NCI-H524 treated with DMSO at 0.1 percent for 48 hours (cell line): ENCODE measurements around the gene CHAF1B.
"Not testable (repeated sequence)": the region's sequence is repeated elsewhere in the genome, so short reads cannot be mapped to it uniquely, and the experiment has no call there.

ENCODE experiments used
- DNase-seq: peaks from one replicate; lab custom pipeline; 2025; lab: John Stamatoyannopoulos, UW

CHAF1B gene

DNA sequence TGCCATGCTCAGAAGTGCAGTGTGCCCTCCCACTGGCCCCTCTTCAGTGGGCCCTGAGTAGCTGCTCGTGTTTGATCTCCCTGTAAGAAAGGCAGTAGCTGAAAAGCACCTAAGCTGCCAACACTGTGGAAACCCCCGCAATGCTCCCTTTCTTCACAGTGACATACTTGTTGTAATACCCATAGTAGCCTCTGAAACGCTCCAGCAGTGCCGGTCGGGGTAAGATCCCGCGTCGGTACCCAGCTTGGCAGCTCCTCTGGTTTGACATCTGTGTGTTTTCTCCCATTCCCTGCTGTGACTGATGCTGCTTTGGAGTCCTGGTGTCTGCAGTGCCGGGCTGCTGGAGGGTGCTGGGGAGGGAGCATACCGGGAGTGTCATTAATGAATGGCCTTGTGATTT lies 3.6 kb downstream of the CHAF1B start:
- no peak for DNase-seq

DNA sequence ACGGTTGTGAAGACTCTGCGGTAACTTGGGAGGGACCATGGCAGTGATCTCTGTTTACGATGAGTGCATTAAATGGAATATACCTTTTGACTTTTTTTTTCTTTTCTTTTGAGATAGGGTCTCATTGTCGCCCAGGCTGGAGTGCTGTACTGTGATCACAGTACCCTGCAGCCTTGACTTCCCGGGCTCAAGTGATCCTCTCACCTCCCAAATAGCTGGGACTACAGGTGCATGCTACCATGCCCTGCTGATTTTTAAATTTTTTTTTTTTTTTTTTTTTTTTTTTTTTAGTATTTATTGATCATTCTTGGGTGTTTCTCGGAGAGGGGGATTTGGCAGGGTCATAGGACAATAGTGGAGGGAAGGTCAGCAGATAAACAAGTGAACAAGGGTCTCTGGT lies 6.5 kb downstream of the CHAF1B start:
- DNase-seq, result not testable (repeated sequence)

DNA sequence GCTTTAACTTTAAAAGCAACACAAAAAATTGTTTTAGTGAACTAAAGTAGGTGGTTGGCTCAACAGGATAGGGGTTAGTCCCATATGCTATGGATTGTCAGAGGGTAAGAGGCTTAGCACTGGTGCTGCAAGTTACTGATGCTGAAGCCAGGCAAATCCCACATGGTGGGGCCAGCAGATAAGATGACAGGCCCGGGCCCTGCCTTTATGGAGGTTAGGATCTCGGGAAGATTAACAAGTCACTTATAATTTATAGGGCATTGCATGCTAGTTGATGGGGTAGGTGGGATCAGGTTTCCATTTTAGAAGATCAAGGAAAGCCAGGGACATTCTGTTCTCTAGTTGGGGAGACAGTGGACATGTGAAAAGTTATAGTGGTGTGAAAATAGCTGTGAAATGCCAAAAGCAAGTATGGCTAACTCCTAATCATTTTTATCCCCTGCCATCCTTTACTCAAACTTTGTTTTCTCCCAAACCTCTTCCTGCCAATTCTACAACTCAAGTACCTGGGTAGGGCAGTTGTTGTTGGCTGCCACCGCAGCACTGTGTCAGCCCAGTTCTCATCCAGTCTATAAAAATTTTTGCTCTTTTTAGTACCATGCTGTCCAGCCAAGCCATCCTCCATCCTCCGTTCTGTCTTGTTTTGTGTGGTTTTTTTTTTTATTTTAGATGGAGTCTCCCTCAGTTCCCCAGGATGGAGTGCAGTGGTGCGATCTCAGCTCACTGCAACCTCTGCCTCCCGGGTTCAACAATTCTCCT lies 10.3 kb downstream of the CHAF1B start:
- DNase-seq, result peak; percentile 15

DNA sequence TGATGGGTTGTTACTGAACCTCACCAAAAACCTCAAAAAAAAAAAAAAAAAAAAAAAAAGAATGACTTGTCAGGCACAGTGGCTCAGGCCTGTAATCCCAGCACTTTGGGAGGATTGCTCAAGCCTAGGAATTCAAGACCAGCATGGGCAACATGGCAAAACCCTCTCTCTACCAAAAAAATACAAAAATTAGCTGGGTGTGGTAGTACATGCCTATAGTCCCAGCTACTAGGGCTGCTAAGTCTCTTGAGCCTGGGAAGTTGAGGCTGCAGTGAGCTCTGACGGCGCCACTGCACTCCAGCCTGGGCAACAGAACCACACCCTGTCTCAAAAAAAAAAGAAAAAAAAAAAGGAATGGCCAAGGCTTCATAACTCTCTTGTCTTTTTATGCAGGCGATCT lies 11.1 kb downstream of the CHAF1B start:
- no peak for DNase-seq

DNA sequence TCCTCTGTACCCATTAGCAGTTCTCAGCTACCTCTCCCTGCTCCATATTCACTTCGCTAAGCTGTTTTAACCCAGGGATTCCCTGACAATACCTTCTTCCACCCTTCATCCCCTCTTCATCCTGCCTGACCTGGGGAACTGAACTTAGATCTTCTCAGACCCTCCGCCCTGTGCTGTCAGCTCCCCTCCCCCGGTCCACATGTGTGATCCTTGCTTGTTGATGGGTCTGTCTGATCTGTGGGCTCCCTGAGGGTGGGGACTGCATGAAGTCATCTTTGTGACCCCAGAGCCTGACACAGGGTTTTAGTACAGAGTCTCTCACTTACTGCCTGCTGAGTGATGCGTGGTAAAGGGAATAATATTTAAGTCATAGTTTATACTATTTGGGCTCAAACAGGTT lies 11.8 kb downstream of the CHAF1B start:
- no peak for DNase-seq

DNA sequence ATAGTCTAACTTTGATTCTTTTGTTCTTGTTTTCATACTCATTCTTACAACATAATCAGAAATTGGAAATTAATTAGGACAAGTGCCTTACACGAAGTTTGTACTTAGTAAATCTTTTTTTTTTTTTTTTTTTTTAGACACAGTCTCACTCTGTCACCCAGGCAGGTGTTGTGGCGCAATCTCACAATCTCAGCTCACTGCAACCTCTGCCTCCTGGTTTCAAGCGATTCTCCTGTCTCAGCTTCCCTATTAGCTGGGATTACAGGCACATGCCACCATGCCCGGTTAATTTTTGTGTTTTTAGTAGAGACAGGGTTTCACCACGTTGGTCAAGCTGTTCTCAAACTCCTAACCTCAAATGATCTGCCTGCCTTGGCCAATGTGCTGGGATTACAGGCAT lies 12.4 kb downstream of the CHAF1B start:
- DNase-seq, result no peak

DNA sequence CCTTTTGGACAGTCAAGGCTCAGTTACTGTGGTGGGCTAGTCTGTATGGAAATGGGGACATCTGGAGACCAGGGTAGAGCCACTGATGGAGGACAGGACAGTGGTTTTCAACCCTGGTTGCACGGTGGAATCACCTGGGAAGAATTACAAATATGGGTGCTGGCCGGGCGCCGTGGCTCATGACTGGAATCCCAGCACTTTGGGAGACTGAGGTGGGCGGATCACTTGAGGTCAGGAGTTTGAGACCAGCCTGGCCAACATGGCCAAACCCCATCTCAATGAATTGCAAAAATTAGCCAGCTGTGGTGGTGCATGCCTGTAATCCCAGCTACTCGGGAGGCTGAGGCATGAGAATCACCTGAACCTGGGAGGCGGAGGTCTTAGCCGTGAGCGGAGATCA lies 14.5 kb downstream of the CHAF1B start:
- DNase-seq, result not testable (repeated sequence)

DNA sequence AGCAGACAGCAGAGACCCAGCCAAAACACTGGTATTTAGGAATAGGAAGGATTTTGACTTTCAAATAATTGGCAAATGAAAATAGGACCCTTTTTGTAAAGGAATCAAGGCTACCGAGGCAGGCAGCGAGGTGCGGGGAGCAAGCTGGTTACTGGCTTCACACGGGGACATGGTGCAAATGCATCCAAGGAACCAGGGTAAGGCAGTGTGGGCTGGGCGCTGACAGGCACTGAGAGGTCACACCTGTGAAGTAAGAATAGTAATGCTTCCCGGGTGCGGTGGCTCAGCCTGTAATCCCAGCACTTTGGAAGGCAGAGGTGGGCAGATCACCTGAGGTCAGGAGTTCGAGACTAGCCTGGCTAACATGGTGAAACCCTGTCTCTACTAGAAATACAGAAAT lies 15.5 kb downstream of the CHAF1B start:
- DNase-seq, result no peak

DNA sequence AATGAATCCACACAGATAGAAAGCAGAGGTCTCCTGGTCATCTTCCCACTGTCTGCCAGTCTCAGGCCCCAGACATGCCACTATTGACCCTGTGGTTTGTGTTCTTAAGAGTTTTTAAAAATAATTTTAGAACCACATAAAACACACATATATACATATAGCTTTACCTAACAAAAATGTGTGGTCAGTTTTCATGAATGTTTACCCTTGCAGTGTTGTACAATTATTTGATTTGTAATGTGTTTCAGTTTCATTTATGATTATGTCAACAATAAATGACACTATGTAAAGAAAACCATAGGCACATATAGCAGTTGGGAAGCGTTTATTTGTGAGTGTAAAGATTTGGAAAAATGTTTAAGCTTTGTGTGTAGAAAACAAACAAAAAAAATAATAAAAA lies 17.1 kb downstream of the CHAF1B start:
- no peak for DNase-seq

DNA sequence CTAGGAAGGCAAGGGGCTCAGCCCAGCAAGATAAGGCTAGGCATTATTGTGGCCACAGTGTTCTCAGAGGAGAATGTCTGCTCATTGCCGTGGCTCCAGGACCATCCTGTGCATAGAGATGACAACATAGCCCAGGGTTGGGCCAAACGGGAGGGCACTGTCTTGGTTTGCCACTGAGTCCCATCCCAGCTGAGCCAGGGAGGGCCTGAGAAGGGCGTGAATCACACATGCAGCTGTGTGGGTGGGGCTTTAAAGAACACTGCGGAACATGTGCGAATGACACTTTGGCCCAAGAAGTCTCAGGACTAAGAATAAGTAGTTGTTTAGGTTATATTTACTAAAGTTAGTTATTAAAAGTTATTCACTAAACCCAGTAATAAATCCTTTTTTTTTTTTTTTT lies 18.5 kb downstream of the CHAF1B start:
- DNase-seq, result no peak

DNA sequence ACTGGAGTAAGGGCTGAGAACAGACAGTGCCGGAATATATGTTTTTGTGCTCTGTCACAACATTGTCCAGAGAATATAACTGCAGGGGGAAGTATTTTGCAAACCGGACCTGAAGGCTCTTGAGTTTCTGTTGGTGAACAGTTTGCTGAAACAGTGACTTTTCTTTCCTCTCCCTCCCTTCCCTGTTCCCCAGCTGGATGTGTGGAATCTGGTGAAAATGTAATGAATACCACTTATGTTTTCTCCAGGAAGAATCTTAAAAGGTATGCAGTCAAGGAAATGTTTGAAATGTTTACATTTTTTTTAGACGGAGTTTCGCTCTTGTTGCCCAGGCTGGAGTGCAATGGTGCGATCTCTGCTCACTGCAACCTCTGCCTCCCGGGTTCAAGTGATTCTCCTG lies 23.4 kb downstream of the CHAF1B start:
- DNase-seq, result no peak

DNA sequence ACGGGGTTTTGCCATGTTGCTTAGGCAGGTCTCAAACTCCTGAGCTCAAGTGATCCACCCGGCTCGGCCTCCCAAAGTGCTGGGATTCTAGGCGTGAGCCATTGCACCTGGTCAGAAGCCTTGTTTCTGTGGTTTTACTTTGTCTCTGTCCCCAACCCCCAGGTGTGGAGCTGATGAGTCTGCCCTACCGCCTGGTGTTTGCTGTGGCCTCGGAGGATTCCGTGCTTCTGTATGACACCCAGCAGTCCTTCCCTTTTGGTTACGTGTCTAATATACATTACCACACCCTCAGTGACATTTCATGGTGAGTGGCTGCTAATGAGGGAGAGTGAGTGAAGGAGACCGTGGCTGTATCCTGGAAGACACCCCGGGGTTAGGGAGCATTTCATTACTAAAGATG lies 26.1 kb downstream of the CHAF1B start:
- DNase-seq, result no peak

DNA sequence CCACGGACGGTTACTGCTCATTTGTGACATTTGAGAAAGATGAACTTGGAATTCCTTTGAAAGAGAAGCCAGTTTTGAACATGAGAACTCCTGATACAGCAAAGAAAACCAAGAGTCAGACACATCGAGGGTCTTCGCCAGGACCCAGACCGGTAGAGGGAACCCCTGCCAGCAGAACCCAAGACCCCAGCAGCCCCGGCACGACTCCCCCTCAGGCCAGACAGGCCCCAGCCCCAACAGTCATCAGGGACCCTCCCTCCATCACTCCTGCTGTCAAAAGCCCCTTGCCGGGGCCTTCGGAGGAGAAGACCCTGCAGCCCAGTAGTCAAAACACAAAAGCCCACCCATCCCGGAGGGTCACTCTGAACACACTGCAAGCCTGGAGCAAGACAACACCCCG lies 27.7 kb downstream of the CHAF1B start:
- no peak for DNase-seq

DNA sequence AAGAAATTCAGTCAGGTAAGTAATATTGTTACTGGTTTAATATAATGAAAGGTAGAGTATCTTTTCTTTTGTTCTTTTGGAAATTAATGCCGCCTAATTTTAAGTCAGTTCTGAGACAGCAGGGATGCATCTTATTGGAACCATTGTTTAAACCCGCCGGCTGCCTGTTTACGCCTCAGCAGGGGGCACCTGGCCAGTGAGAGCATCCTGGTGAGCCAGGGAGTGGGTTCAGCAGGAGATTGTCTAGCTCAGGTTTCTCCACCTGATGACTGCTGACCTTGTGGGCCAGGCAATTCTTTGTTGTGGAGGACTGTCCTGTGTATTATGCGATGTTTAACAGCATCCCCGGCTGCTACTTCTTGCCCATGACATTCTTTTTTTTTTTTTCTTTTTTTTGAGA lies 30.2 kb downstream of the CHAF1B start:
- no peak for DNase-seq

DNA sequence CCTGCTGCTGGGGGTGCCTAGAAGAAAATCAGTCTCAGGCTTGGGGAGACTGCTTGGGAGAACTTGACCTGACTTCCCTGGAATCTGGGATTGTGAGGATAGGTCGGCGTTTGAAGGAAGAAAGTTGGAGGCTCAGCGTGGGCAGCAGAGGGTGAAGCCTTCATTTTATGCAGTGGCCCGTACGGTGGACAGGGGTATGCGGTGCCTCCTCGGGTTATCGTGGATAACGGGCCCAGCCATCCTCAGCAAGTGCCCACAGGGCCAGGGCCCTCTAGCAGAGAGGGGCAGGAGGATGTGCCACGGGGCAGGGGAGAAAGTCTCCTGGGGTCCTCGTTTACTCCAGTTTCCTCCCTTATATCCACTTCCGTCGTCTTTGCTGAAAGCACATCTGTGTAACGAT lies 34.0 kb downstream of the CHAF1B start:
- DNase-seq, result no peak

DNA sequence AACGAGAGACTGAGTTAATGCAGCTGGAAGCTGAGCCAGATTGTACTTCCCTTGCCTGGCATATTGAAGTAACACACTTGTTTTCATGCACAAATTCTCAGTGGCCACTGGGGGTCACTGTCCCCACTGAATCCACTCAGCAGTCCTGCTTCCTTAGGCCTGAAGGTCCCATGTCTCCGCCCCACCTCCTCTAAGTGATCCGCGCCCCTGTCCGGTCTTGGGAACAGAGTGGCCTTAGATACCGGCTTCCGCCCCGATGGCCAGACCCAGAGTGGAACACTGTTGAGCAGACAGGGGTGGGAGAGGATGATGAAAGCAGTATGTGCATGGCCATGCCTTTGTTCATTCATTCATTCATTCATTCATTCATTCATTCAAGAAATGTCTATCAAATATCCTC lies 34.8 kb downstream of the CHAF1B start:
- DNase-seq, result peak; percentile 45

DNA sequence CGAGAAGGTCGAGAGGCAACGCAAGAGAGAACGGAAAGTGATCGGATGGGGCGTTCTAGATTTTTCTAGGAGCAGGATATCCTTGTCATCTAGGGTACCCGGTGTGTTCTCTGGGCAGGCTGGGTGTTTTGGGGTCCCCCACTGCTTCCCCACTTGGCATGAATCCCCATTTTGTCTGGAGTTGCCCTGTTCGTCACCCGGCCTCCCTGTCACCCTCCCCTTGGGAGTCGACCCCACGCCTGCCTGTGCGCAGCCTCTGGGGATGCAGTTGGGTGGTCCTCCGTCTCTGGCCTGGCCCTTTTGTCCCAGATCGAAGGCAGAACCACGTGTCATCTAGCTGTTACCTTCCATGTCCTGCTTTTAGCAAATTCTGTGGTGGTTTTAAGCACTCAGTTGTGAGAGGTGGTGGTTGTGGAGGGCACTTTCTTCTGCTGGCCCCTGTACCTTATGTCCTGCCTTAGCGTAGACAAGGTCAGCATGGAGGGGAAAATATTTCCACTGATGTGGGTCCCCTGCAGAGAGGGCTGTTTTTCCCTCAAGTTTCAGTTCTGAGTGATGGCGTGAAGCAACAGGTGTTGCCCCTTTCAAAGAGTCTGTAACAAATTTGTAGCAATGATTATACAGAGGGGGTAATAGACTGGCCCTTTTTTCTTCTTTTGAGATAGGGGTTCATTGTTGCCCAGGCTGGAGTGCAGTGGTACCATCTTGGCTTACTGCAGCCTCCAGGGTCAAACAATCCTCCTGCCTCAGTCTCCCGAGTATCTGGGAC lies 35.6 kb downstream of the CHAF1B start:
- no peak for DNase-seq

DNA sequence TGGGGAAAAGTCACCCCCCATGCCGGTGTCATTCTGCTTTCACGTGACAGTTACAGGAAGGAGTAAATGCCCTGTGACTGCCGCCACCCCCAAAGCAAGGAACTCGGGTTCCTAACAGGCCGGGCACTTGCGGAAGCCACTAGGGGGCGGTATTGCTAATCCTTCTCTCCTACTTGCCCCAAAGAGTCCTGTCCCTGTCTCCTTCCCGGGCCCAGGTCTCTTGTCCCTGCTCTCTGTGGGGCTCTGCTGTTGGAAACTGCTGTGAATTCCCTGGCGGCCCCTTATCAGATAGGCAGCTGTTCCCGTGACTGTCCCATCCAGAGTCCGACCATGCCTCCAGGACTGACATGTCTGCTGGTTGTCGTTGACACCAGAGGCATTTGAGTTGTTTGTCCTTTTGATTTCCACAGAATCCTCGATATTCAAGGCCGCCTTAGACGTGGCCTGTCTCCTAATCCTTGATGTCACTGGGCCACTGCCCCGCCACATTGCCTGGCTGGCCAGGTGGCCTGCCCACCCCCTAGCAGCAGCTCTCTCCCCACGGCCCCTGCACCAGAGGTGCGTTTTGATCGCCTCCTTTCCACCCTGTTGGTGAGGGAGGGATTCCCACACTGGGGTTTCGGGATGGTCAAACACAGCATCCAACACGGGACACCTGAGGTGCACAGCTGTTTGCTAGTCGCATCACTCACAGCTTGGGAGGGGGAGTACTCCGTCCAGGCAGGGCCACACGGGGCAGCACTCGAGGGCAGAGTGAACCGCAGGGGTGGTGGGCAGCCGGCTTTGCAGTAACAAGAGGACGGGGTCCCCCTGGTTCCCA lies 37.3 kb downstream of the CHAF1B start:
- no peak for DNase-seq

DNA sequence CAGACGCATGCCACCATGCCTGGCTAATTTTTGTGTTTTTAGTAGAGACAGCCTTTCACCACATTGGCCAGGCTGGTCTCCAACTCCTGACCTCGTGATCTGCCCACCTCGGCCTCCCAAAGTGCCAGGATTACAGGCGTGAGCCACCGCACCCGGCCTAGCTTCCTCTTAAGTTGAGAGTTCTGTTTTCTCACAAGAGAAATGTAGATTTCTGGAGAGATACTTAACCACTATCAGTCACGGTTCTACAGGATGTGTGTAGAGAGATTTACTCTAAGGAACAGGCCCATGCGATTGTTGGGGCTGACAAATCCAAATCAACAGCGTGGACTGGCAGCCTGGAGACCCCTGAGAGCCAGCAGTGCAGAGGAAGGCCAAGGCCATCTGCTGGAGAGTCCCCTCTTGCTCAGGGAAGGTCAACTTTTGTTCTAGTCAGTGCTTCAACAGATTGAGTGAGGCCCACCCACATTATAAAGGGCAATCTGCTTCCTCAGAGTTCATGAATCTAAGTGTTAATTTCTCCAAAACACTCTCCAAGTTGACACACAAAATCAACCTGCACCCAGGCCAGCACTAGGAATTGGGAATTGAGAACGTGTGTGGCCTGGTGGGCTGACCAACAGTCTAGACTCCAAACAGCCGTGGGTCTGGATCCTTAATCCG lies 38.7 kb downstream of the CHAF1B start:
- no peak for DNase-seq

DNA sequence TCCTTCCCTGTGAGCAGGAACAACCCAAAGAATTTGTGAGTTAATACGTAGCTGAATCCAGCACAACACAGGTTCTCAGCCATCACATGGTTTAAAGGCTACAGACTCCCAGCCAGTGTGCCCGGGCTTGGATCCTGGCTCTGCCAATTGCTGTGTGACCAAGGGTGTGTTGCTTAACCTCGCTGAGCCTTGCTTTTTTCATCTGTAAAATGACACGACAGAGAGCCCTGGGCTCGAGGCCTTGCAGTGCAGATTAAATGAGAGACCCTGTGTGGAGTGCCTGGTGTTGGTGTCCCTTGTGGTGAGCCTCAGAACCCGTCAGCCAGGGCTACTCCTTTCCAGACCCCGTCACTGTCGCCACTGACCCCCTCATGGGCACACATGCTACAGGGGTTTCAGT lies 39.4 kb downstream of the CHAF1B start:
- DNase-seq, result no peak

DNA sequence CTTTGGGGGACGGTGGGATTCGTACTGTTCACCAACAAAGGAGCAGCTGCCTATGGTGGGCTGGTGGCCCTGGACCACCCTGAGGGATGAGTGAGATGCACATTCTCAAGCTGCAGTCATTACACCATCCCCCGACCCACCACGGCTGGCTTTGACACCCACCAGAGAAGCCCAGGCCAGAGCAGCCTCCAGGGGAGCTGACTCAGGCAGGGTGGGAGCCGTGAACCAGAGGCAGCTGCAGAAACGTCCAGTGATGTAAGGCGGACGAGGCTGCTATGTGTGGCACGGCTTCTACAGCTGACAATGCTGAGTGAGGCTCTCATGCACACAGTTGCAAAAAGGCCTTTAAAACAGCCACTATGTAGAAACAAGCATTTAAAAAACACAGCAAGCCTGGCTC lies 40.1 kb downstream of the CHAF1B start:
- DNase-seq, result no peak

DNA sequence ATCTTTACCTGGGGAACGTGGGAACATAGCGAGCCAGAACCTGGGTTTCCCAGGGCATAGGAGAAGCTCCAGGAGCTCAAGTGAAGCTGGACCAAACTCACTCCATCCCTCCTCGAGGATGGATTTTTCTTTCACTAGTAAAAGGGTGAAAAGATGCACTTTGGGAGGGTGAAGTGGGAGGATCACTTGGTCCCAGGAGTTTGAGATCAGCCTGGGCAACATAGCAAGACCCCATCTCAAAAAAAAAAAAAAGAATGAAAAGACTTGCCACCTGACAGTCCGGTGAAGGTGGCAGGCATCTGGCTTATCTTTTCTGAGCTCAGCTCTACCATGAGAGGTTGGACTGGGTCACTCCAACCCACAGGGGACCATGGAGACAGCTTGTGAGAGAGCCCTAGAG lies 42.3 kb downstream of the CHAF1B start:
- no peak for DNase-seq
